ENCODE measurements around the gene PDE6A. TPM values are rescaled to one million over a fixed set of nuclear protein-coding genes. Genes with fewer than 3 reads are reported as not detected.

Gene PDE6A
- total and polyA plus RNA-seq, 2 of the 13 experiments (the other 11 are each of a cell fraction or from before 2014, with no cell fraction given) = 0.01 TPM; not detected in 1

GRCh38 chr5:149954798-149955197 is 10.2 kb upstream of the PDE6A start:
- no peak overlapping the region for H3K27ac ChIP-seq (ENCODE audit: extremely low read length, insufficient read depth, low read length)
- DNase-seq (ENCODE audit: low spot score) (no peak), ATAC-seq (no peak), FAIRE-seq (no peak)
- no peaks in the 10 kb centered on the region for H3K36me3 ChIP-seq (replicated peaks in 1 of 2; ENCODE audit: control insufficient read depth in 1 of 2, insufficient read depth in 2 of 2, low read length in 2 of 2)
- H3K9me3 ChIP-seq (ENCODE audit: low read length) = no peaks in the 10 kb centered on the region
- no peaks in the 10 kb centered on the region for H4K20me1 ChIP-seq (ENCODE audit: insufficient read depth, low read length)
- in situ Hi-C loops (cut with HindIII; ENCODE audit: extremely low pct_ligation_motif_present, low pct_unique_long_range_greater_than_20kb) (loop anchor here (5.0 kb wide), 1 partner anchor 33 kb away; no protein-coding TSS in a partner anchor), intact Hi-C loops (cut with micrococcal nuclease; ENCODE audit: unreplicated experiment) (no loop called here)
- H3K9ac ChIP-seq (ENCODE audit: insufficient read depth, low read depth, low read length) = no peak overlapping the region
- H2AFZ ChIP-seq (ENCODE audit: low read length) = no peak overlapping the region
- H3K27me3 ChIP-seq (ENCODE audit: control insufficient read depth in 1 of 2, insufficient read depth in 2 of 2, low read length in 2 of 2) = 0 out of 5 replicates have a peak, but pooled peaks cover 0 to 1% of the 10 kb centered on the region in 2 experiments
- ChIA-PET CTCF (ENCODE audit: low intra/inter-chr PET ratio, low total read pairs) (no interaction called here), POLR2A (no interaction called here)
- BruUV-seq (replicated peaks) = no TSS peak
- 44% methylated on average over 6 of the region's 6 CpGs for WGBS (ENCODE audit: low lambda C conversion rate)
- H3K79me2 ChIP-seq (ENCODE audit: insufficient read depth, low read length) = no peaks in the 10 kb centered on the region
- H3K4me1 ChIP-seq (ENCODE audit: insufficient read depth, low read length) = peaks cover 41% of the 10 kb centered on the region
- no peak overlapping the region for H3K4me3 ChIP-seq (replicated peaks in 1 of 3; ENCODE audit: insufficient read depth in 1 of 3, low read depth in 2 of 3, low read length in 3 of 3)
- H3K4me2 ChIP-seq (ENCODE audit: low read depth, low read length) = no peak overlapping the region
- TF ChIP-seq ATF7-NPFF (CRISPR knock-in tag; IDR thresholded peaks at IDR 0.05; ENCODE audit: low read depth) (no peak), MYC (CRISPR knock-in tag; IDR thresholded peaks at IDR 0.05; ENCODE audit: borderline replicate concordance) (no peak), ZNF317 (CRISPR knock-in tag; IDR thresholded peaks at IDR 0.05) (no peak), MIXL1 (CRISPR knock-in tag; IDR thresholded peaks at IDR 0.05) (no peak), TRIM24 (CRISPR knock-in tag; IDR thresholded peaks at IDR 0.05) (no peak), NFAT5 (CRISPR knock-in tag; IDR thresholded peaks at IDR 0.05) (no peak), PRDM15 (CRISPR knock-in tag; IDR thresholded peaks at IDR 0.05) (no peak), CCAR2 (optimal IDR thresholded peaks at IDR 0.05; ENCODE audit: low read depth, low read length) (no peak), PHF5A (CRISPR knock-in tag; IDR thresholded peaks at IDR 0.05; ENCODE audit: low read depth, unreplicated experiment) (no peak), RFX3 (CRISPR knock-in tag; IDR thresholded peaks at IDR 0.05) (no peak), FOXO4 (CRISPR knock-in tag; conservative IDR thresholded peaks at IDR 0.05) (no peak), ZFP1 (CRISPR knock-in tag; IDR thresholded peaks at IDR 0.05) (no peak), ZNF768 (CRISPR knock-in tag; IDR thresholded peaks at IDR 0.05) (no peak), IKZF5 (CRISPR knock-in tag; IDR thresholded peaks at IDR 0.05) (no peak)
